Right hindlimb (tissue), 1 donor: ENCODE data around the gene RBMX.

Experiments
- DNase-seq: peaks from one replicate; pipeline ENCODE4 v3.0.0-alpha.2; 2018

The RBMX gene

DNA sequence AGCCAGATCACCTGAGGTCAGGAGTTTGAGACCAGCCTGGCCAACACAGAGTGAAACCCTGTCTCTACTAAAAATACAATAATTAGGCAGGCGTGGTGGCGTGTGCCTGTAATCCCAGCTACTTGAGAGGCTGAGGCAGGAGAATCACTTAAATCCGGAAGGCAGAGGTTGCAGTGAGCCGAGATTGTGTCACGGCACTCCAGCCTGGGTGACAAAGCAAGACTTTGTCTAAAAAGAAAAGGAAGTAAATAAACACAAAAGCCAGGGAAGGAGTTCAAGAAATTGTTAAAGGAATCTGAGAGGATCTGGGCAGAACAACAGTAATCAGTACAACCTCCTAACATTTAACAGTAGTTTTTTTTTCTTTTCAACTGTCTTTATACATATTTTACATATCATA lies 51.1 kb downstream of the RBMX start:
- no peak for DNase-seq

DNA sequence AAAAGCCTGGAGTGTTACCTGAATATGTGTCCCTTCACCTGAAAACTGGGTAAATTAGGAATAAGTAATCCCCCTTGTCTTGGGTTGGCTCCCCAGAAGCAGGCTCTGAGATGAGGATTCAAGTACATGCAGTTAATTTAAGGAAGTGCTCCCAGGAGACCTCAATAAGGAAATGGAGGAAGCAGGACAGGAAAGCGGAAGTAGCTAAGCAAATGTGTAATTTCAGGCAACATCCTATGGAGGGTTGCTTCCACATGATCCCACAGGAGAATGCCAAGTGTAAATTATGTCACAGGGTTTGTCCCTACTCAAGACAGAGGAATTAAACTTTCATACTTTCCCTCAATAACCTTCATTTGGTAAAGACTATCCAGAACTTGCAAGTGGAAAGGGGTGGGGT lies 51.7 kb downstream of the RBMX start:
- no peak for DNase-seq

DNA sequence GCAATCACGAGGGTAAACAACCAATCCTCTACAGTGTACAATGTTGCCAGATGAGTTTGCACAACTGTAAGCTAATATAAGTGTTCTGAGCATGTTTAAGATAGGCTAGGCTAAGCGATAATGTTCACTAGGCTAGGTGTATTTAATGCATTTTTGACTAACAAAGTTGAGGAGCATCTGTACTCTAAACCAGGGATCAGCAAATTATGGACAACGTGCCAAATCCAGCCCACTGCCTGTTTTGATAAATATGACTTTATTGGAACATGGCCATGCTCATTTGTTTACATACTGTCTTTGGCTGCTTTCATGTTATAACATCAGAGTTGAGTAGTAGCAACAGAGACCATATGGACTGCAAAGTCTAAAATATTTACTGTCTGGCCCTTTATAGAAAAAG lies 53.5 kb downstream of the RBMX start:
- no peak for DNase-seq

- no peak for DNase-seq
Observed at GRCh38 chrX:136825771-136826170, 54.8 kb downstream of the RBMX start.
